Measurements from ENCODE around the gene NAA60.

DNA sequence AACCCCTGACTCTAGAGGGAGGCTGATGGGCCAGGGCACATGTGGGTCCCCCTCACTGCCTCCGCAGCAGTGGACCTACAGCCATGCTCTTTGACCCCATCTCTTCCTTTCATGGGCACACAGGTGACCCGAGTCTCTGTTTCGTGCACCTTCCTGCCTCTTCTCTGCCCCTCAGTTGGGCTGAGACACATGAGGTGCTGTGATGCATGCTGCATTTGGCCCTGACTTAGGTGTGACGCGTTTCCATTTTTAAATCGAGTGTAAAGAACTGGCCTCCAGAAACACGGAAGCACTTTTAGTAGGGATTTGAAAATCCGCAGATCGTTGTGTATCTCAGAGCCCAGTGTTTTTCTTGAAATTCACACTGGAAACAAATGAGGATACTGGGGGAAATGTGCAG is 27.2 kb downstream of the NAA60 start:
- TF ChIP-seq, protein P1, sequence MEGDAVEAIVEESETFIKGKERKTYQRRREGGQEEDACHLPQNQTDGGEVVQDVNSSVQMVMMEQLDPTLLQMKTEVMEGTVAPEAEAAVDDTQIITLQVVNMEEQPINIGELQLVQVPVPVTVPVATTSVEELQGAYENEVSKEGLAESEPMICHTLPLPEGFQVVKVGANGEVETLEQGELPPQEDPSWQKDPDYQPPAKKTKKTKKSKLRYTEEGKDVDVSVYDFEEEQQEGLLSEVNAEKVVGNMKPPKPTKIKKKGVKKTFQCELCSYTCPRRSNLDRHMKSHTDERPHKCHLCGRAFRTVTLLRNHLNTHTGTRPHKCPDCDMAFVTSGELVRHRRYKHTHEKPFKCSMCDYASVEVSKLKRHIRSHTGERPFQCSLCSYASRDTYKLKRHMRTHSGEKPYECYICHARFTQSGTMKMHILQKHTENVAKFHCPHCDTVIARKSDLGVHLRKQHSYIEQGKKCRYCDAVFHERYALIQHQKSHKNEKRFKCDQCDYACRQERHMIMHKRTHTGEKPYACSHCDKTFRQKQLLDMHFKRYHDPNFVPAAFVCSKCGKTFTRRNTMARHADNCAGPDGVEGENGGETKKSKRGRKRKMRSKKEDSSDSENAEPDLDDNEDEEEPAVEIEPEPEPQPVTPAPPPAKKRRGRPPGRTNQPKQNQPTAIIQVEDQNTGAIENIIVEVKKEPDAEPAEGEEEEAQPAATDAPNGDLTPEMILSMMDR (IDR thresholded peaks at IDR 0.05) = no peak
- TF ChIP-seq MXI1 (IDR thresholded peaks at IDR 0.05; ENCODE audit: low read depth, low read length) (no peak), TAF1 (IDR thresholded peaks at IDR 0.05; ENCODE audit: borderline replicate concordance, low read depth, low read length) (no peak), YY1 (IDR thresholded peaks at IDR 0.05; ENCODE audit: low read depth) (no peak), EZH2phosphoT487 (IDR thresholded peaks at IDR 0.05; ENCODE audit: borderline replicate concordance, low read depth) (no peak), EP300 (IDR thresholded peaks at IDR 0.05; ENCODE audit: borderline replicate concordance in 1 of 2, low read depth in 1 of 2, low read length in 1 of 2) (no peak), RFX5 (IDR thresholded peaks at IDR 0.05; ENCODE audit: low read length) (no peak), POLR2AphosphoS5 (IDR thresholded peaks at IDR 0.05; ENCODE audit: low read depth, low read length) (no peak)
- TF ChIP-seq, protein P2, sequence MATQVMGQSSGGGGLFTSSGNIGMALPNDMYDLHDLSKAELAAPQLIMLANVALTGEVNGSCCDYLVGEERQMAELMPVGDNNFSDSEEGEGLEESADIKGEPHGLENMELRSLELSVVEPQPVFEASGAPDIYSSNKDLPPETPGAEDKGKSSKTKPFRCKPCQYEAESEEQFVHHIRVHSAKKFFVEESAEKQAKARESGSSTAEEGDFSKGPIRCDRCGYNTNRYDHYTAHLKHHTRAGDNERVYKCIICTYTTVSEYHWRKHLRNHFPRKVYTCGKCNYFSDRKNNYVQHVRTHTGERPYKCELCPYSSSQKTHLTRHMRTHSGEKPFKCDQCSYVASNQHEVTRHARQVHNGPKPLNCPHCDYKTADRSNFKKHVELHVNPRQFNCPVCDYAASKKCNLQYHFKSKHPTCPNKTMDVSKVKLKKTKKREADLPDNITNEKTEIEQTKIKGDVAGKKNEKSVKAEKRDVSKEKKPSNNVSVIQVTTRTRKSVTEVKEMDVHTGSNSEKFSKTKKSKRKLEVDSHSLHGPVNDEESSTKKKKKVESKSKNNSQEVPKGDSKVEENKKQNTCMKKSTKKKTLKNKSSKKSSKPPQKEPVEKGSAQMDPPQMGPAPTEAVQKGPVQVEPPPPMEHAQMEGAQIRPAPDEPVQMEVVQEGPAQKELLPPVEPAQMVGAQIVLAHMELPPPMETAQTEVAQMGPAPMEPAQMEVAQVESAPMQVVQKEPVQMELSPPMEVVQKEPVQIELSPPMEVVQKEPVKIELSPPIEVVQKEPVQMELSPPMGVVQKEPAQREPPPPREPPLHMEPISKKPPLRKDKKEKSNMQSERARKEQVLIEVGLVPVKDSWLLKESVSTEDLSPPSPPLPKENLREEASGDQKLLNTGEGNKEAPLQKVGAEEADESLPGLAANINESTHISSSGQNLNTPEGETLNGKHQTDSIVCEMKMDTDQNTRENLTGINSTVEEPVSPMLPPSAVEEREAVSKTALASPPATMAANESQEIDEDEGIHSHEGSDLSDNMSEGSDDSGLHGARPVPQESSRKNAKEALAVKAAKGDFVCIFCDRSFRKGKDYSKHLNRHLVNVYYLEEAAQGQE (IDR thresholded peaks at IDR 0.05; ENCODE audit: low read depth, low read length) = no peak
